HG02943 (cell line): ENCODE data around the gene TACSTD2.
"Not testable (repeated sequence)": the region's sequence is repeated elsewhere in the genome, so short reads cannot be mapped to it uniquely, and the experiment has no call there.

Source experiments
- ATAC-seq: cut with Tn5 transposase; IDR thresholded peaks from one replicate; pipeline ENCODE4 v1.9.1; 2021; ENCODE audit warnings: mild to moderate bottlenecking, low read depth, moderate library complexity; ENCODE audit not compliant: unreplicated experiment

The TACSTD2 gene

GRCh38 chr1:58568271-58568860 is 8.7 kb downstream of the TACSTD2 start:
- ATAC-seq: no peak

- ATAC-seq: no peak
Observed at GRCh38 chr1:58566339-58566738, 10.7 kb downstream of the TACSTD2 start.

GRCh38 chr1:58563715-58564114 is 13.3 kb downstream of the TACSTD2 start:
- ATAC-seq: not testable (repeated sequence)

- ATAC-seq: no peak
Observed at GRCh38 chr1:58561633-58562032, 15.4 kb downstream of the TACSTD2 start.

- ATAC-seq: no peak
Observed at GRCh38 chr1:58555393-58555792, 21.7 kb downstream of the TACSTD2 start.

GRCh38 chr1:58551186-58552140 is 25.6 kb downstream of the TACSTD2 start:
- ATAC-seq: no peak

GRCh38 chr1:58549291-58549690 is 27.8 kb downstream of the TACSTD2 start:
- ATAC-seq: not testable (repeated sequence)

- no peak for ATAC-seq
Observed at GRCh38 chr1:58548371-58548770, 28.7 kb downstream of the TACSTD2 start.

- ATAC-seq: peak; percentile 96
Observed at GRCh38 chr1:58546520-58547308, 30.3 kb downstream of the TACSTD2 start, which contains the start of gene OMA1. TSS of gene OMA1 (minus strand) at chr1:58546726. CDS start at chr1:58539294, 7,432 bp downstream.

GRCh38 chr1:58545591-58546519 is 31.2 kb downstream of the TACSTD2 start:
- ATAC-seq: peak; percentile 49

- no peak for ATAC-seq
Observed at GRCh38 chr1:58543260-58543659, 33.8 kb downstream of the TACSTD2 start.

- no peak for ATAC-seq
Observed at GRCh38 chr1:58539553-58539952, 37.5 kb downstream of the TACSTD2 start.

- no peak for ATAC-seq
Observed at GRCh38 chr1:58538821-58539220, 38.2 kb downstream of the TACSTD2 start.

- ATAC-seq: not testable (repeated sequence)
Observed at GRCh38 chr1:58531842-58532241, 45.2 kb downstream of the TACSTD2 start.

GRCh38 chr1:58529284-58529683 is 47.8 kb downstream of the TACSTD2 start:
- no peak for ATAC-seq

- no peak for ATAC-seq
Observed at GRCh38 chr1:58528518-58528917, 48.5 kb downstream of the TACSTD2 start.
